NCI-H524 (cell line): ENCODE measurements around the gene LCA5L.

ENCODE experiments used
- DNase-seq, 2 experiments: peaks; one replicate each; lab custom pipeline; 2025; lab: John Stamatoyannopoulos, UW

Gene LCA5L

DNA sequence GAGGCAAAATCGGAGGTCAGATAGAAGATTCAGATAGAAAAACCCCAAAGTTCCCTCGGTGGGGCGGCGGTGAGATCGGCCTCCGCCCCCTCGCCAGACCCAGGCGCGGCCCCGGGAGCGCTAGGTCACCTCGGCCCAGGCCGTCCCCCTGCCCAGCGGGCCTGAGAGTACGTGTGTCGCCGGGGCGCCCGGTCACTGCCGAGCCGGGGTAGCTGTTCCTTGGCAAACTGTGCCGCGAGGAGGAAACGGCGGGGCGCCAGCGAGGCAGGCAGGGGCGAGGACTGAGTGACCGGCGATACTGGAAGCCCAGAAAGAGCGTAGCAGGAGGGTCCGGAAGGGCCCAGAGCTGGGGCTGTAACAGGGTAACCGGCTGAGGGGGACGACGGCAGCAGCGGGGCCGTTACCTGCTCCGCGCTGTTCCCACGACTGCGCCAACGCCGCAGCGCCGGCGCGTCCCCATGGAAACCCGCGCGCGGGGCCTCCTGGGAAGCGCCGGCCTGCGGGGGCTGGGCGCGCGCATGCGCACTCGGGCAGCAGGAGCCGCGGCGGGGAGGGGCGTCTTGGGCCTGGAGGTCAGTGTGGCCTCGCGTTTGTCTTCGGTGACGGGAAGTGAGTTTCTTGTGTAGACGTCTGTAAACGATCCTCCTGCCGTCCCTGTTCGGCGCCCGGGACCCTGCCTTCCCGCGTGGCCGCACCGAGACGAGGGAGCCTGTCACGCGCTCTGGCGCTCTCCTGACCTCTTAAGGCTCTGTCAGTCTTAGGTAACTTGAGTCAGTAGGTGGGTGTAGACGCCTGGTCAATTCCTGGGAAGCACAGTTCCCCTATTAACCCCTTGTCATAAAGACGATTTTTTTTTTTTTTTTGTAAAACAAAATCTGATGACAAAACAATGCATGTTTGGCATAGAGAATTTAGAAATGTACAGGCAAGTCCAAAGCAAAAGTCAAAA is at the start of gene LCA5L:
TSS of gene LCA5L (minus strand) at position 458 of the 949 bp plus-strand sequence. CDS start 17,285 bp downstream, outside the sequence.
- peak; percentile 80 to 91 for DNase-seq

DNA sequence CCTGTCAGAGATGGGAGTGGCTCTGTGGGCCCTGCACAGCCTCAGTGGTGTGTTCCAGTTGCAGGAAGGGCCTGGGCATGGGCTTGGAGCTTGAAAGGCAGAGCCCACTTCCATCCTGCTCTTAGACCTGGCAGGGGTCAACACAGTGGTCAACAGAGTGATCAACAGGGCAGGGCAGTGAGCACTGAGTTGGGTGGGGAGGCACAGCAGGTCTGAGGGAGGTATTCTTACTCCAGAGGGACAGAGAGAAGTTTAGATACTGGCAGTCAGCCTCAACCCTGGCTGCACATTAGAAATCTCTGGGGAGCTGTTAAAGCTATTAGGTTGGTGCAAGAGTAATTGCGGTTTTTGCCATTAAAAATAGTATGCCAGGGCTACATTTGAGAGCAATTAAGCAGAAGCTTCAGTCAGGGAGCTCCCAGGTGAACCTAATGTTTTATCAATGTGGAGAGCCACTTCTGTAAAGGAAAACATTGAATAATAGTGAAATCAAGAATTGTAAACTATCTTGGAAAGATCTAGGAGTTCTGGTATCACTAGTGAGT is 43.9 kb upstream of the LCA5L start:
- no peak for DNase-seq

GRCh38 chr21:39484711-39485276 is 39.2 kb upstream of the LCA5L start:
- no peak for DNase-seq

GRCh38 chr21:39483917-39484316 is 38.3 kb upstream of the LCA5L start:
- DNase-seq: no peak

- DNase-seq: no peak
Measured at GRCh38 chr21:39481886-39482285, 36.3 kb upstream of the LCA5L start.

- no peak for DNase-seq
Measured at GRCh38 chr21:39480271-39480670, 34.7 kb upstream of the LCA5L start.

- DNase-seq: no peak
Measured at GRCh38 chr21:39479814-39480182, 34.2 kb upstream of the LCA5L start.

DNA sequence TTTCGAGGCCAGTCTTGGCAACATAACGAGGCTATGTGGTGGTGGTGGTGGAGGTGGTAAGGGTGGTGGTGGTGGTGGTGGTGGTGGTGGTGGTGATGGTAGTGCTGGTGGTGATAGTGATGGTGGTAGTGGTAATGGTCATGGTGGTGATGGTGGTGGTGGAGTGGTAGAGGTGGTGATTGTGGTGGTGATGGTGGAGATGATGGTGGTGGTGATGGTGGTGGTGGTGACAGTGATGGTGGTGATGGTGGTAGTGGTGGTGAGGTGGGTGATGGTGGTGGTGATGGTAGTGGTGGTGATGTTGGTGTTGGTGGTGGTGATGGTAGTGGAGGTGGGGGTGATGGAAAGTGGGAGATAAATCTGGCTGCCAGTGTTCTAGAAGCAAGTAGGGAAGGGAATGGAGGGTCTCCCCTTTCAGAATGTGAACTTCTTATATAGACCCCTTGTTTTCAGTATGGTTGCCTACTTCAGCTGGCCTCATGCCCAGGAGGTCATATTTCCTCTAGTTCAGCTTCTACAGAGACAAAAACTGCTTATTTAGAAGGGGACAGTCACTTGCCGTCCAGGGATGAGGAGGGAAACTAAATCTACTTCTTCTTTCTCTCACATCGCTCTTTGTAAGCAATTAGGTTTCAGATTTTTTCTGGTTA is 33.7 kb upstream of the LCA5L start:
- no peak for DNase-seq

- no peak for DNase-seq
Measured at GRCh38 chr21:39474611-39475010, 29.0 kb upstream of the LCA5L start.

GRCh38 chr21:39472786-39473185 is 27.2 kb upstream of the LCA5L start:
- DNase-seq: no peak

DNA sequence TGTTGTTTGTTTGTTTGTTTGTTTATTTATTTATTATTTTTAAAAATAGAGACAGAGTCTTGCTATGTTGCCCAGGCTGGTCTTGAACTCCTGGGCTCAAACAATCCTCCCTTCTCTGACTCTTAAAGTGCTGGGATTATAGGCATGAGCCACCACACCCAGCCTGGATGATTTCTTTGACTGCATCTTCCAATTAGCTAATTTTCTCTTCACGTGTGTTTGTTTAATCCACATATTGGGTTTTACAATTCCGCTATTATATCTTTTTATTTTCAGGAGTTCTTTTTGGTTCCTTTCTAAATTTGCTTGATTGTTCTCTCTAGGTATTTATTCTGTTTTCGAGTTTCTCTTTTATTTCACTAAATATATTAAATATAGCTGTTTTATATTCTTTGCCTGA is 26.0 kb upstream of the LCA5L start:
- no peak for DNase-seq

GRCh38 chr21:39468559-39468958 is 23.0 kb upstream of the LCA5L start:
- no peak for DNase-seq

GRCh38 chr21:39467746-39468145 is 22.2 kb upstream of the LCA5L start:
- DNase-seq: no peak

GRCh38 chr21:39466584-39466983 is 21.0 kb upstream of the LCA5L start:
- no peak for DNase-seq

DNA sequence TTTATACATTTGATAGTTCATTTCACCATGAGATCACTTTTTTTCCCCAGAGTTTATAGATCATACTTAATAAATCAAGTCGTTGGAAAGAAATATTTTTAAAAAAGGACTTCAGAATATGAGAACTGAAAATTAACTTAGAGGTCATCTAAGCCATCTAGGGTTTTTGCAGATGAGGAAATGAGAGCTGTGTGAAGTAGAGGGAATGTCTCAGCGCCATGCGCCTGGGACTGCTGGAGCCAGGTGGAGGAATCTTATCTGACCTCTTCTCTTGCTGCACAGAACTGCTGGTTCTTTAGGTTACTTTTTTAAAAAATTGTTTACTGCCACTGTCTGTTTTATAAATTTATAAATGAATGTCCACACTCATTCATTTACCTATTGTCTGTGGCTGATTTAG is 17.7 kb upstream of the LCA5L start:
- DNase-seq: no peak

DNA sequence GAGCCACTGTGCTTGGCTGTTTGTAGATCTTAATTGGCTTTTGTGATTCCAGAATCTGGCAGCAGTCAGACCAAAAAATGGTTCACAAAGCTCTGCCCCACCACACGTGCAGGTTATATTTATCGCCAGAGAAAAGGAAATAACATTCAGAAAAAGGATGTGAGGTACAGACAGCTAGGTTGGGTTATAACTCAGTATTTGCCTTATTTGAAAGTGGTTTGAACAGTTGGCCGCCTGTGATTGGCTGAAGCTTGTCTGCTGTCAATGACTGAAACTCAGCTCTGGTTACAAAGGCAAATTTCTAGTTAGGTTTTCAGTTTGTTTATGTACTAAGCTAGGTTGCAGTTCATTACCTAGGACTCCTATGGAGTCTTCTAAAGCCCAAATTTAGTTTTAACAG is 15.8 kb upstream of the LCA5L start:
- no peak for DNase-seq

GRCh38 chr21:39456665-39457064 is 11.1 kb upstream of the LCA5L start:
- DNase-seq: no peak

DNA sequence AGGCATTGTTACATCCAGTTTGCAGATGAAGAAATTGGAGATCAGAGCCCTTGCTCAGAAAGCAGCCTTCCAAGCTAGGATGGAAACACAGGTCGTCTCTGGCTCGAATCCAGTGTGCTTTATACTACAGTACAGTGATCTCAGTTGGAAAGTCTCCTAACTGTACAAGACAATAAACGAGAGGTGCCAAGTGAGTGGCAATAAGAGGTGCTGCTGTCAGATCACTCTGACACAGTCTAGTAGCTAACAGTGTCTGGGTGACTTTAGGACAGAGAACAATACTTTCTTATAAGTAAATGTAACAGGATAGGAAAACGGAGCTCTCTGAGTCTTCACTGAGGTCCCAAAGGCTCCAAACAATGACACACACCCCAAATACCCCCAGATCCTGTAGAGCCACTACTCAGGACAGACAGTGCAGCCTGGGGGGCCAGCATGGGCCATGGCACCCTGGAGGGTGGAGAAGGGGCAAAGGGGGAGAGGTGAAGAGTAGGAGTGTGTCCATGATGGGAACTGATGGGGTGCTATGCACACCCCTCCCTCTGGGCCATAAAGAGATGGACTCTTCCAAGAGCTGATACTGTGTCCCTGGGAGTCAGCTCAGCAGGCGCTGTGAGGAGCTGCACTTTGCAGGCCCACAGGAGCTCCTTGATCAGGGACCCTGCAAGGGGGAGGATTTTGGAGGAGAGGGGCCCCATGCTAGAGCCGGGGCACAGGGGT is 9.5 kb upstream of the LCA5L start:
- no peak for DNase-seq

- no peak for DNase-seq
Measured at GRCh38 chr21:39453571-39454179, 8.1 kb upstream of the LCA5L start.

GRCh38 chr21:39452970-39453342 is 7.4 kb upstream of the LCA5L start:
- no peak for DNase-seq

DNA sequence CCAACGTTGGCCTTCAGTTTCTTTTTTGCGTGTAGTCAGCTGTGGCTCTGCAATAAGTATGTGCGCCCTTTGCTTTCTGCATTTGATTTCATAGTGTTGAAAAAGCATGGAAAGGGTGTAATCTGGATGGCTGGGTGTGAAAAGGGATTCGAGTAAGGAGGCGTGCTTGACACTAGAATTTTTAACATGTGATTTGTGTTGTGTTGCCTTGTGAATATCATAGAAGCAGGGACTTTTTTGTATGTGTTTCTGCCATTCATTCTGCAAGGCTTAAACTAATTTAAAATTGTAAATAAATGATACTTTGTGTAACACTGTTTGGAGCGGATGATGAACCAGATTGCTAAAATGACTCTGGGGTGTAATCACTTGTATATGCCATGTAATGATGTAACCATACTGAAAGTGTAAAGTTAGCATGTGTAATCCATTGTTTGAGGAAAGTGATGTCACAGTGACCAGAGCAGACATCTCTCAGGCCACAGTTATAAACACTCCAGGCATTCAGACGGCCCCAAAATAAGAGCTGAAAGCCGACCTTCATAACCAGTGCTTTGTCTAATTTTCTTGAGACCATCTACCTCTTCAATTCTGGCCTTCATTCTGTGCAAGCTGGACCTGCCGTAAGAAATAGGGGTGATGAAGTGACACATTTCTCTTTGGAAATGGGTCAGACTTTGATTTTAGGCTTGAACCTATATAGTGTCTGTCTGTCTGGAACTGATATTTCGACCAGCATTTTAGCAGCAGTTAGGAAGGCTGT is 6.8 kb upstream of the LCA5L start:
- DNase-seq: no peak
